GM19397 (cell line): ENCODE measurements around the gene UNC5A.

ENCODE experiments used
- ATAC-seq: cut with Tn5 transposase; IDR thresholded peaks from one replicate; pipeline ENCODE4 v1.9.1; 2021; ENCODE audit warnings: mild to moderate bottlenecking, moderate library complexity; ENCODE audit not compliant: unreplicated experiment

Gene UNC5A

GRCh38 chr5:176844281-176844680, 33.9 kb downstream of the UNC5A start:
- ATAC-seq = no peak

GRCh38 chr5:176844706-176845391, 34.5 kb downstream of the UNC5A start:
- ATAC-seq = no peak

GRCh38 chr5:176845392-176845713, 35.0 kb downstream of the UNC5A start:
- no peak for ATAC-seq

- ATAC-seq = no peak
Measured at GRCh38 chr5:176846335-176847140, 36.2 kb downstream of the UNC5A start.

GRCh38 chr5:176847148-176847547, 36.8 kb downstream of the UNC5A start:
- ATAC-seq = no peak

GRCh38 chr5:176847726-176848290, 37.4 kb downstream of the UNC5A start:
- no peak for ATAC-seq

GRCh38 chr5:176848651-176849050, 38.3 kb downstream of the UNC5A start:
- no peak for ATAC-seq

- no peak for ATAC-seq
Measured at GRCh38 chr5:176849611-176850227, 39.4 kb downstream of the UNC5A start.

GRCh38 chr5:176850371-176851245, 40.2 kb downstream of the UNC5A start:
- no peak for ATAC-seq

- ATAC-seq = no peak
Measured at GRCh38 chr5:176851380-176851779, 41.0 kb downstream of the UNC5A start.

GRCh38 chr5:176851871-176852658, 41.7 kb downstream of the UNC5A start:
- no peak for ATAC-seq

- ATAC-seq = no peak
Measured at GRCh38 chr5:176853151-176853778, 42.9 kb downstream of the UNC5A start.

- no peak for ATAC-seq
Measured at GRCh38 chr5:176854164-176854563, 43.8 kb downstream of the UNC5A start.

- ATAC-seq = no peak
Measured at GRCh38 chr5:176855598-176855997, 45.2 kb downstream of the UNC5A start.

- no peak for ATAC-seq
Measured at GRCh38 chr5:176856746-176857145, 46.4 kb downstream of the UNC5A start.

- no peak for ATAC-seq
Measured at GRCh38 chr5:176857216-176857893, 47.0 kb downstream of the UNC5A start.

GRCh38 chr5:176857894-176858273, 47.5 kb downstream of the UNC5A start:
- no peak for ATAC-seq

GRCh38 chr5:176859916-176860315, 49.6 kb downstream of the UNC5A start:
- no peak for ATAC-seq

GRCh38 chr5:176860381-176860780, 50.0 kb downstream of the UNC5A start:
- ATAC-seq = no peak
